GM21390 (cell line): Measurements from ENCODE around the gene HOXB9.

ENCODE experiments used
- ATAC-seq: cut with Tn5 transposase; IDR thresholded peaks from one replicate; pipeline ENCODE4 v1.9.1; 2021; ENCODE audit not compliant: unreplicated experiment

The HOXB9 gene

GRCh38 chr17:48612854-48613691 lies 13.1 kb downstream of the HOXB9 start:
- no peak for ATAC-seq

GRCh38 chr17:48612456-48612853 lies 13.7 kb downstream of the HOXB9 start:
- no peak for ATAC-seq

DNA sequence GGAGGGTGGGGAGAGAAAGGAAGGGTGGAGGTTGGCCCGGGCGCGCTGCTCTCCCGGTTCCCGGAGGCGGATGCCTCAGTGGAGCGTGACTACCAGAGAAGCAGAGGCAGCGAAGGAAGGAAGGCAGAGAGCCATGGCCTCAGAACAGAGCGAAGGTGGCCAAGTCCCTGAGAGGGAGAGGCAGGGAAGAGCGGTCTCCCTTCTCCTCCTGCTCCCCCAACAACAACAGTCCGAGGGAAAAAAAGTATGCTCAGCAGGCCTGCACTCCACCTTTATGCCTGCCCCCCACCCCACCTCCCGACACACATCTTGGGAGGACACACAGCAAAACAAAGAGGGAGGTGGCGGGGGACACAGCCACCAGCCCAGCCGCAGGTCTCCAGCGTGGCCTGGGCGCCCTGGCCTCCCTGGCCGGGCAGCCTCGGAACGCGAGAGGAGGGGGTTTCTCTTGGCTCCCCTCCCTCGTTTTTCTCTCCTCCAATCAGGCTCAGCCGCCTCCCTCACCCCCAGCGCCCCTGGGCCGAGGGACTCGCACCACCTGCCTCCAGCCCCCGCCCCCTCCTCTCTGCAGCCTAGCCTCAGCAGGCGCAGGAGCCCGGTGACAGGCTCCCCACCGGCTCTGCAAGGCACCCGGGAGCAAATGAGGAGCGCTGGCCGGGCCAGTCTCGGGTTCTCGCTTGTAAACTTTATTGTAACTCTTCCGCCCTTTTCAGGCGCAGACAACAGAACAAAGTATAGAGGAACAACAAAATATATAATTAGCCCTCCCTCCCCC lies 14.3 kb downstream of the HOXB9 start:
- ATAC-seq: no peak

DNA sequence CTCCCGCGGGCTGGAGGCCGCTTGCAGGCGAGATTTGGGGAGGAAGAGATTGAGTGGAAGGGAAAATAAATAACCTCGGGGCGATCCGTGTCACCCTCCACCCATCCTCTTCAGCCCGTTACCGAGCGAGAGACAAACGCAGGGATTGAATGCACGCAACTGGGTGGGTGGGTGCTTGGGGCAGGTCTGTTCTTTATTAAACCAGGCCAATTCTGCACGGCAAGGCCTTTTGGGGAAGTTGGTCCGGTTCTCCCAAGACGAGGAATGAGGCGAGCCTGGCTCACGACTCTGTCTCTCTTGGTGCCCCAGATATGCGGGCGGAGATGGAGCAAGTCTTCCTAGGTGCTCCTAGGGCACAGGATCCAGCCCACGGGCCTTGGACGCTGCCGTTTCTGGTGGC lies 14.9 kb downstream of the HOXB9 start:
- ATAC-seq: no peak

GRCh38 chr17:48610282-48611211 lies 15.6 kb downstream of the HOXB9 start, which contains the start of gene HOXB7:
Gene HOXB7, minus strand, starts transcription at chr17:48611017. Its CDS starts 99 bp downstream, at chr17:48610918.
- no peak for ATAC-seq

- ATAC-seq: no peak
Observed at GRCh38 chr17:48609759-48610281, 16.3 kb downstream of the HOXB9 start.

GRCh38 chr17:48609033-48609432 lies 17.1 kb downstream of the HOXB9 start:
- no peak for ATAC-seq

DNA sequence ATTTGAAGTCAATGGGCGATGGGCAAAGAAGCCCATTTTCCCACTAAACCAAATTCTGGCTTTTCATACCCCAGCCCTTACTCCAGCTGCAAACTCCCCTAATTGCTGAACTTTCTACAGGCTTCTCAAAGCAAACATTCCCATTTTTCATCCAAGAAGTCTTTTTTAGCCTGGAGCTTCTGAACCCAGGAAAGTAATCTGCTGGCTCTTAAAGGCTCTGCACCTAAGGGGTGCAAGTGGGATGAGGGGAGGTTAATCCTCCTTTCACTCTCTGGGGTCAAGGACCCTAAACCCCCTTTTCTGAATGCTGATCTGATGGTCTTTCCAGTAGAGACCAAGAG lies 17.7 kb downstream of the HOXB9 start:
- no peak for ATAC-seq

GRCh38 chr17:48606892-48607614 lies 19.1 kb downstream of the HOXB9 start:
- no peak for ATAC-seq

DNA sequence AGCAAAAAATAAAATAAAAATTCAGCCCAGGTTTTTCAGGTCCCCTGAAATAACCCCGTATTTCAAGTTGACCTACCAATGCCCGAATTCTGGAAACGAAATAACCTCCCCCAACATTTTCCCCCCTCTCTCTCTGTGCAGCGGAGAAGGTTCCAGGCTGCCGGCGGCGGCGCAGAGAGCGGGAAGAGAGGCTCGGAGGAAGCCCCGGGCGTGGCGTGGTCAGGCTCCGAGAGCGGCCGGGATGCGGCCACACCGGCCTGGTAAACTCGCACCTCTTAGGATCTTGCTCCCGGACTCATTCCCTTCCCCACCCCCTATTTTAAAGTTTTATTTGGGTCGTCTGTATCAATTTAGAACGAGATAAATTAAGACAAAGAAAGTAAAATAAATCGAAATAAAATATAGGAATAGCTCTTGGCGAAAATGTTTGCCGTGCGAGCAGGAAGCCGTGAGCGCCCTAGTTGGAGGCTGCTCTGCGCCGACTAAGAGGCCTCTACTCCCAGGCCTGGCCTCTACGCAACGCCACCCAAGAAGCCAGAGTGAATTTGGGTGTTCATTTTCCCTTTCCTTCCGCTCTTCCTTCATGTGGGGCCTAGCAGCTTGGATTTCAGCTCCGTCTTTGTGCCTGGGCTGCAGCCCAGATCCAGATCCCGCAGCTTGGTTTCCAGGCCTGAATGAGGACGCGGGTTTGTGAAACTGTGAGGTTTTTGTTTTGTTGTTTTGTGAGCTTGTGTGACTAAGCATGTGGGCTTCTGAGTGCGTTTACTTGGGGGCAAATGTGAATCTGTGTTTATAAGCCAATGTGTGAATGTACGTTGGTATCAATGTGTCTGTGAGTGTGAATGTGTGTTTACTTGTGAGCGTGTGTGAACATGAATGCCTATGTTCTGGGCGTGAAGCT lies 19.9 kb downstream of the HOXB9 start:
- no peak for ATAC-seq

DNA sequence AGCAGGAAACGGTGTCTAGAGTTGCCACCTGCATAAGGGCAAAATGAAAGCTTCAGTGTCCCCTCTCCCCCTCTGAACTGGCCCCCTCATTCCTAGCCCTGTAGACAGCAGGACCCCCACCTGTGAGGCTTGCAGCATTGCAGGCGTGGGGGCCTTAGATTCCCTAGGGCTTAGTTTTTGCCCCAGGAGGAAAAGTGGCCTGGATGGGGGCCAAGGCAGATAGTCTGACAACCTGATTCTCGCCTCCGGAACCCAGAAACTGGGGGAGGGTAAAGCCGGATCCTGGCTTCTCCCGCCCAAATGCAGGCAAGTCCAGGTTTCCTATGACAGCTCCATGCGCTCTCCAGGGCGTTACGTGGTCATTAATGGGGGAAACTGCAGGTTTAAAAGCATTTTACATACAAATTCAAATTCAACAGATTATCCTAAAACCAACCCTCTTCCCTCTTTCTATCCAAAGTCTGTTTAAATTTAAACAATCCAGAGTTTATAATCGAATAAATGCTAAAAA lies 20.7 kb downstream of the HOXB9 start:
- ATAC-seq: no peak

DNA sequence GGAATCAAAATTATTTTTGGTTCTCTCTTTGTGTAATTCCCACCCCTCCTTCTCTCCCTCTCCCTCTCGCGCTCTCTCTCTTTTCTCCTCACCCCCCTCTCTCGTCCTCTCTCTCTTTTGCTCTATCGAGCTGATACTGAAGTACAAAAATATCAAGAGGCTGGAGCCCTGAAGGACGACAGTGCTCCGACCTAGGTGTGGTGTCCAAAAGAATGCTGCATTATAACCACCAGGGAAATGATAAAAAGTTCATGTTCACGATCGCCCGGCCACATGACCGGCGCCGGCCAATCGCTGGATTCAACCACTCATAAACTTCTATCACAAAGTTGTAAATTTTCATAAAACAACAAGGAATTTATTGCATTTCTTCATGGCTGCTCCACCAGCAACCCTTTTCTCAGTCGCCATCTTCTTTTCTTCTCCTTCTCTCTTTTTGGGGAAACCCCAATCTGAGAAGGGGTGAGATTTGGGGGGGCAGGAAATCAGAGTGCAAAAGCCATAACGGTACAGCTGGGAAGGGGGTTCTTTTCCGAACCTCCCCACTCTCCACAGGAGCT lies 21.3 kb downstream of the HOXB9 start, which contains the start of gene HOXB6:
Gene HOXB6, minus strand, starts transcription at position 217 of the 560 bp plus-strand sequence. CDS start 6,836 bp downstream, outside the sequence.
- no peak for ATAC-seq

DNA sequence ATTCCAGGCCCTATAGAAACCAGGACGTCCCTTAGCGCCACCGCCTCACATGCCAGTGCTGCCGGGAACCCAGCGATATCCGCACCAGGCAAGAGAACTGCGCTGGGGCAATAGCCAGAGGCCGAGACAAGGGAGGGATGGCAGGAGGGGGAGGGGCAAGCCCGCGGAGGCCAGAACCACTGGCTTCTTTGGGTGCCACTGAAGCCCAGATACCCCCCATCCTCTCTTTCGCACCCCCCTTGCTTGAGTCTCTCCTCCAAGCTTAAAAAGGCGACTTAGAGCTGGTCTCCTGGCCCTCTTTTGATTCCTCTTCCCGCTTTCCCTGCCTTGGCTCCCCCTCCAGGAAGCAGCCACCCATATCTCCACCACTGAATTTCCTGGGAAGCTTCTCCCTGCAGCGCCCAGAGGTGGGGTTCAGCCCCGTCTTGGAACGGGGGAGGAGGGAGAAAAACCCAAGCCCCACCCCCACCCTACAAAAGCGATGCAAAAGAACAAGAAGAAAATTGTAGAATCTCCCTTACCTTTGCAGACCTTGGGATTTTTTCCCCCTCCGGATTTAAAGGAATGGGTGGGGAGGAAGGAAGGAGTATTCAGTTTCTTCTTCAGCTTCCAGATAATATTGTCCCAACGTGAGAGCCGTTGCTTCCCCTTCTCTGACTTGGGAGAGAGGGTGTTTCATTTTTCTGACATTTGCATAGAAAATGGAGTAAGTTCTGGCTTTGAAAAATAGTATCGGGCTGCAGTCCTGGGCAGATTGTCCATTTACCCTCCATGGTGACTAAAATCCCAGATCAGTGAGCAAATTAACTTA lies 22.0 kb downstream of the HOXB9 start:
- no peak for ATAC-seq

GRCh38 chr17:48601539-48602425 lies 24.4 kb downstream of the HOXB9 start:
- ATAC-seq: no peak

- ATAC-seq: no peak
Observed at GRCh38 chr17:48601207-48601538, 25.0 kb downstream of the HOXB9 start.

DNA sequence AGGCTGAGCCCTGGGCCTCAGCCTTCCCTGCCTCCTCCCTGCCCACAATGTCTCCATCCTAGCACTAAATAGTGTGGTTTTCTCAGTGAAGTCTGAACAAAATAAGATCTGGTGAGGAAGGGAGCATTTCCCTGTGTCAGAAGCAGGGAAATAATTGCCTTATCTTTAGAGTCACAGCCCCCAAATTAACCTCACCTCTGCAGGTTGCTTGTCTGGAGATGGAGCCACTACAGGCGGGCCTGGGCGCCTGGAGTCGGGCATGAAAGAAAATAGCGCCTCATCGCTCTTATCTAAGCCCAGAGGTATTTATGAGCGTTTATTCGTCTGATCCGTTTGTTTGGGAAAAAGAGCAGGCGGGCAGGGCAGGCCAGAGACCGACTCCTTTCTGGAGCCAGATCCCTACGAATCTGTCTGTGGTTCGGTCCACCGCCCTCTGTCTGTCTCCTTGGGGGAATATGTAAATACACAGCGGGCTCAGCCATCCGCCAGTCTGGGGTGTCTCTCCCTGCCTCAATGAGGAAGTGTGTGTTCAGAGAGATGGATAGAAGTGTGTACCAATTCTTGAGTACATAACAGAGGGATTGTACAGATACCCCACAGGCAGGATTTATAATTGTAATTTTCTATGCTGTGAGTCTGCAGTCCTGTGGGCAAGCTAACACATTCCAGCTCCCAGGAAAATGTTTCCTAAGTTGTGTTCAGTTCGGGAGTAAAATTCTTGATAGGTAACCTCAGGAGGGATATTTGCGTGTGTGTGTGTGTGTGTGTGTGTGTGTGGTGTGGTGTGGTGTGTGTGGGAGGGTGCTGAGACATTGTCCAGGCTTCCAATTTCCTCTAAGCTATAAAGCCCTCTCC lies 25.7 kb downstream of the HOXB9 start:
- ATAC-seq: no peak
